Measurements from ENCODE around the gene MRGPRX2.

MRGPRX2 gene

DNA sequence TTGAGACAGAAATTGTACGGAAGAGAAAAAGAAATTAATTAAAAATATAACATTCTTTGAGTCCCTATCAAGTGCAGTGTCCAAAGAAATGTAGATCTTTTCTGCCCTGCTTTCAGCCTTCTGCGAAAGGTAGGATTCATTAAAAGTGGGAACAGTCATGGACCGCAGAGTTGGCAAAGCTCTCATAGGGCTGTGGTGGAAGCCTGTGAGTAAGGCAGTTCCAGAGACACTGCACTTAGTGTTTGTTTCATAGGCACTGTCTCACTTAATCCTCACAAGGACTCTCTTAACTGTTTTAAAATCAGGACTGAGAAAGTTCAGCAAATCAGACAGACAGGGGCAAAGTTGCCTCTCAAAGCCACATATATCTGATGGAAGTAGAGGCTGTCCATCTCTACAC lies 5.5 kb downstream of the MRGPRX2 start:
- no peak overlapping the region for H4K91ac ChIP-seq (ENCODE audit: low read depth, low read length, poor library complexity)
- no peaks in the 10 kb centered on the region for H3K79me1 ChIP-seq (ENCODE audit: low read depth, low read length)
- H3K18ac ChIP-seq (ENCODE audit: low read length), result no peak overlapping the region
- peak overlapping the region; percentile 35 for H3K23ac ChIP-seq (ENCODE audit: low read depth, low read length, poor library complexity)
- no peak overlapping the region for H2AFZ ChIP-seq (ENCODE audit: low read length)
- no peaks in the 10 kb centered on the region for H3K36me3 ChIP-seq (replicated peaks in 1 of 2; ENCODE audit: control insufficient read depth in 2 of 2, insufficient read depth in 2 of 2, low read length in 2 of 2)
- H3K4me1 ChIP-seq (ENCODE audit: control insufficient read depth in 2 of 2, insufficient read depth in 1 of 2, low read depth in 1 of 2, low read length in 2 of 2), result peaks cover 0 to 2% of the 10 kb centered on the region in 2 donors
- H3K9ac ChIP-seq (ENCODE audit: low read depth, low read length, poor library complexity), result no peak overlapping the region
- WGBS, 2 donors (ENCODE audit: extremely low coverage in 2 of 2, insufficient read length in 2 of 2, insufficient replicate concordance in 1 of 2), result no CpG with 5 or more reads among the region's 3 CpGs
- no peak for DNase-seq (ENCODE audit: low spot score)
- no peak overlapping the region for H3K4ac ChIP-seq (ENCODE audit: low read length)
- no peak overlapping the region for H2BK15ac ChIP-seq (ENCODE audit: low read length)
- no peak overlapping the region for H2BK5ac ChIP-seq (ENCODE audit: low read length)
- H3K9me3 ChIP-seq (replicated peaks in 1 of 2; ENCODE audit: control insufficient read depth in 2 of 2, insufficient read depth in 1 of 2, low read depth in 1 of 2, low read length in 2 of 2), result no peaks in the 10 kb centered on the region
- peaks cover 0 to 25% (median 0%) of the 10 kb centered on the region in 3 experiments for H3K27me3 ChIP-seq (ENCODE audit: control insufficient read depth in 3 of 3, insufficient read depth in 3 of 3, low read depth in 1 of 3, low read length in 3 of 3)
- H2BK12ac ChIP-seq (ENCODE audit: low read length), result no peak overlapping the region
- H3K14ac ChIP-seq (ENCODE audit: low read length), result no peak overlapping the region
- no peak overlapping the region for H3K27ac ChIP-seq (replicated peaks; ENCODE audit: low read length)
- no peak overlapping the region for H3K4me3 ChIP-seq (ENCODE audit: low read length in 2 of 2)
- no peak overlapping the region for H2BK120ac ChIP-seq (ENCODE audit: low read depth, low read length)
- no peak overlapping the region for H3K4me2 ChIP-seq (ENCODE audit: insufficient read depth, low read length, poor library complexity, severe bottlenecking)
- no peak overlapping the region for H2AK5ac ChIP-seq (ENCODE audit: low read depth, low read length)
- H4K8ac ChIP-seq (ENCODE audit: low read depth, low read length), result no peak overlapping the region

DNA sequence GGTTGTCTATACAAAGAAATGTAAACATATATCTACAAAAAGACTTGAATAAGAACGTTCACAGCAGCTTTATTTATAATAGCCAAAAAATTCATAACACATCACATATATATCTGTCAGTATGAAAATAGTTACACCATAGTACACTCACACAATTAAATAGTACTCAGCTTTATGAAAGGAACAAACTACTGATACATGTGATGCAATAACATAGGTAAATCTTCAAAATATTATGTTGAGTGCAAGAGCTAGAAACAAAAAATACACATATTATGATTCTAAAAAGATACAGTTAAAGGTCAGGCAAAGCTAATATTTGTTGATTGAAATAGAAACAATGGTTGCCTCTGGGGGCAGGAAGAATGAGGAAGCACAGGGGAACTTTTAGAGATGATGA lies 6.6 kb downstream of the MRGPRX2 start:
- H3K27me3 ChIP-seq (ENCODE audit: control insufficient read depth in 3 of 3, insufficient read depth in 3 of 3, low read depth in 1 of 3, low read length in 3 of 3), result peaks cover 0 to 25% (median 0%) of the 10 kb centered on the region in 3 experiments
- H3K9ac ChIP-seq (ENCODE audit: low read depth, low read length, poor library complexity), result no peak overlapping the region
- H3K4me1 ChIP-seq (ENCODE audit: control insufficient read depth in 2 of 2, insufficient read depth in 1 of 2, low read depth in 1 of 2, low read length in 2 of 2), result peaks cover 0 to 2% of the 10 kb centered on the region in 2 donors
- no peak overlapping the region for H2AFZ ChIP-seq (ENCODE audit: low read length)
- H3K18ac ChIP-seq (ENCODE audit: low read length), result no peak overlapping the region
- no peak overlapping the region for H3K27ac ChIP-seq (replicated peaks; ENCODE audit: low read length)
- H3K36me3 ChIP-seq (replicated peaks in 1 of 2; ENCODE audit: control insufficient read depth in 2 of 2, insufficient read depth in 2 of 2, low read length in 2 of 2), result no peaks in the 10 kb centered on the region
- H2BK12ac ChIP-seq (ENCODE audit: low read length), result no peak overlapping the region
- DNase-seq (ENCODE audit: low spot score), result no peak
- no peak overlapping the region for H2AK5ac ChIP-seq (ENCODE audit: low read depth, low read length)
- H3K9me3 ChIP-seq (replicated peaks in 1 of 2; ENCODE audit: control insufficient read depth in 2 of 2, insufficient read depth in 1 of 2, low read depth in 1 of 2, low read length in 2 of 2), result no peaks in the 10 kb centered on the region
- no peak overlapping the region for H2BK5ac ChIP-seq (ENCODE audit: low read length)
- H4K8ac ChIP-seq (ENCODE audit: low read depth, low read length), result no peak overlapping the region
- WGBS, 2 donors (ENCODE audit: extremely low coverage in 2 of 2, insufficient read length in 2 of 2, insufficient replicate concordance in 1 of 2), result no CpG with 5 or more reads among the region's 1 CpG
- no peak overlapping the region for H2BK120ac ChIP-seq (ENCODE audit: low read depth, low read length)
- H3K14ac ChIP-seq (ENCODE audit: low read length), result no peak overlapping the region
- H3K4ac ChIP-seq (ENCODE audit: low read length), result no peak overlapping the region
- no peak overlapping the region for H3K23ac ChIP-seq (ENCODE audit: low read depth, low read length, poor library complexity)
- H2BK15ac ChIP-seq (ENCODE audit: low read length), result no peak overlapping the region
- H3K4me3 ChIP-seq (ENCODE audit: low read length in 2 of 2), result no peak overlapping the region
- H4K91ac ChIP-seq (ENCODE audit: low read depth, low read length, poor library complexity), result no peak overlapping the region
- no peak overlapping the region for H3K4me2 ChIP-seq (ENCODE audit: insufficient read depth, low read length, poor library complexity, severe bottlenecking)
- H3K79me1 ChIP-seq (ENCODE audit: low read depth, low read length), result no peaks in the 10 kb centered on the region

DNA sequence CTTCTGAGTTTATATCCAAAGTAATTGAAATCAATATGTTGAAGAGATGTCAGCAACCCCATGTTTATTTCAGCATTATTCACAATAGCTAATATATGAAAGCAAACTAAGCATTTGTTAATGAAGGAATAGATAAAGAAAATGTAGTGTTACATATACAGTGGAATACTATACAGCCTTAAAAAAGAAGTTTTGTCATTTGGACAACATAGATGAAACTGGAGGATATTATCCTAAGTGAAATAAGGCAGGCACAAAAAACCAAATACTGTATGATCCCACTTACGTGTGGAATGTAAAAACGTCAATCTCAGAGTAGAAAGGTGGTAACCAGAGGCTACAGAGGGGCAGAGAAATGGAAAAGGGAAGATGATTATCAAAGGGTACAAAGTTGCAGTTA lies 10.2 kb downstream of the MRGPRX2 start:
- H3K18ac ChIP-seq (ENCODE audit: low read length), result no peak overlapping the region
- H3K14ac ChIP-seq (ENCODE audit: low read length), result no peak overlapping the region
- H2BK12ac ChIP-seq (ENCODE audit: low read length), result no peak overlapping the region
- H3K4ac ChIP-seq (ENCODE audit: low read length), result no peak overlapping the region
- H3K36me3 ChIP-seq (replicated peaks in 1 of 2; ENCODE audit: control insufficient read depth in 2 of 2, insufficient read depth in 2 of 2, low read length in 2 of 2), result no peaks in the 10 kb centered on the region
- no peak overlapping the region for H3K27ac ChIP-seq (replicated peaks; ENCODE audit: low read length)
- no CpG with 5 or more reads among the region's 2 CpGs for WGBS, 2 donors (ENCODE audit: extremely low coverage in 2 of 2, insufficient read length in 2 of 2, insufficient replicate concordance in 1 of 2)
- H3K23ac ChIP-seq (ENCODE audit: low read depth, low read length, poor library complexity), result no peak overlapping the region
- H3K79me1 ChIP-seq (ENCODE audit: low read depth, low read length), result no peaks in the 10 kb centered on the region
- no peak for DNase-seq (ENCODE audit: low spot score)
- no peak overlapping the region for H2BK5ac ChIP-seq (ENCODE audit: low read length)
- H2BK15ac ChIP-seq (ENCODE audit: low read length), result no peak overlapping the region
- H4K8ac ChIP-seq (ENCODE audit: low read depth, low read length), result no peak overlapping the region
- no peaks in the 10 kb centered on the region for H3K4me1 ChIP-seq (ENCODE audit: control insufficient read depth in 2 of 2, insufficient read depth in 1 of 2, low read depth in 1 of 2, low read length in 2 of 2)
- no peak overlapping the region for H2AK5ac ChIP-seq (ENCODE audit: low read depth, low read length)
- H4K91ac ChIP-seq (ENCODE audit: low read depth, low read length, poor library complexity), result no peak overlapping the region
- no peak overlapping the region for H3K9ac ChIP-seq (ENCODE audit: low read depth, low read length, poor library complexity)
- H3K9me3 ChIP-seq (replicated peaks in 1 of 2; ENCODE audit: control insufficient read depth in 2 of 2, insufficient read depth in 1 of 2, low read depth in 1 of 2, low read length in 2 of 2), result no peaks in the 10 kb centered on the region
- H3K4me3 ChIP-seq (ENCODE audit: low read length in 2 of 2), result no peak overlapping the region
- no peak overlapping the region for H3K4me2 ChIP-seq (ENCODE audit: insufficient read depth, low read length, poor library complexity, severe bottlenecking)
- H3K27me3 ChIP-seq (ENCODE audit: control insufficient read depth in 3 of 3, insufficient read depth in 3 of 3, low read depth in 1 of 3, low read length in 3 of 3), result peaks cover 0 to 3% (median 0%) of the 10 kb centered on the region in 3 experiments
- no peak overlapping the region for H2AFZ ChIP-seq (ENCODE audit: low read length)
- H2BK120ac ChIP-seq (ENCODE audit: low read depth, low read length), result no peak overlapping the region

DNA sequence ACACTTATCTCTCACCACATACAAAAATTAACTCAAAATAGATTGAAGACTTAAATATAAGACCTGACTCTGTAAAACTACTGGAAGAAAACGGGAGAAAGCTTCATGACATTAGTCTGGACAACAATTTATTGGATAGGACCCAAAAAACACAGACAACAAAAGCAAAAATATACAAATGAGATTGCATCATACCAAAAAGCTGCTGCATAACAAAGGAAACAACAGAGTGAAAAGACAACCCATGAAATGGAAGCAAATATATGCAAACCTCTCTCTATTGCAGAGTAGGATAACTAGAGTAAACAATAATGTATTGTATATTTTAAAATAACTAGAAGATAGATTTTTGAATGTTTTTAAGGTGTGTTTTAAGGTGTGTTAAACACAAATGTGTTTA lies 11.2 kb downstream of the MRGPRX2 start:
- Histone ChIP-seq H3K4me2 (ENCODE audit: insufficient read depth, low read length, poor library complexity, severe bottlenecking) (no peak overlapping the region), H3K79me1 (ENCODE audit: low read depth, low read length) (no peaks in the 10 kb centered on the region), H3K27me3 (ENCODE audit: control insufficient read depth in 3 of 3, insufficient read depth in 3 of 3, low read depth in 1 of 3, low read length in 3 of 3) (no peaks in the 10 kb centered on the region), H3K9ac (ENCODE audit: low read depth, low read length, poor library complexity) (no peak overlapping the region), H2AK5ac (ENCODE audit: low read depth, low read length) (no peak overlapping the region), H2BK15ac (ENCODE audit: low read length) (no peak overlapping the region), H3K18ac (ENCODE audit: low read length) (no peak overlapping the region), H3K4ac (ENCODE audit: low read length) (no peak overlapping the region), H3K36me3 (replicated peaks in 1 of 2; ENCODE audit: control insufficient read depth in 2 of 2, insufficient read depth in 2 of 2, low read length in 2 of 2) (no peaks in the 10 kb centered on the region), H3K23ac (ENCODE audit: low read depth, low read length, poor library complexity) (no peak overlapping the region), H2AFZ (ENCODE audit: low read length) (no peak overlapping the region), H3K27ac (replicated peaks; ENCODE audit: low read length) (no peak overlapping the region), H3K14ac (ENCODE audit: low read length) (no peak overlapping the region), H4K8ac (ENCODE audit: low read depth, low read length) (no peak overlapping the region), H2BK12ac (ENCODE audit: low read length) (no peak overlapping the region), H2BK120ac (ENCODE audit: low read depth, low read length) (no peak overlapping the region), H3K4me1 (ENCODE audit: control insufficient read depth in 2 of 2, insufficient read depth in 1 of 2, low read depth in 1 of 2, low read length in 2 of 2) (no peaks in the 10 kb centered on the region), H3K9me3 (replicated peaks in 1 of 2; ENCODE audit: control insufficient read depth in 2 of 2, insufficient read depth in 1 of 2, low read depth in 1 of 2, low read length in 2 of 2) (no peaks in the 10 kb centered on the region), H3K4me3 (ENCODE audit: low read length in 2 of 2) (no peak overlapping the region), H4K91ac (ENCODE audit: low read depth, low read length, poor library complexity) (no peak overlapping the region), H2BK5ac (ENCODE audit: low read length) (no peak overlapping the region)
- no peak for DNase-seq (ENCODE audit: low spot score)
- no CpG with 5 or more reads among the region's 1 CpG for WGBS, 2 donors (ENCODE audit: extremely low coverage in 2 of 2, insufficient read length in 2 of 2, insufficient replicate concordance in 1 of 2)

Measured in neuronal stem cell (in vitro differentiated cells).